GM12891 (cell line): ENCODE measurements around the gene TMEM14C.

Source experiments
- DNase-seq: peaks from one replicate; pipeline ENCODE4 v3.0.0; 2011; ENCODE audit warnings: low spot score; ENCODE audit not compliant: insufficient read length
- FAIRE-seq: peaks from 2 replicates; lab custom pipeline; 2011; peaks lifted over from hg19 to GRCh38; lab: Jason Lieb, UNC
- PAX5 ChIP-seq: IDR thresholded peaks from 2 replicates; pipeline ENCODE4 v1.6.1; 2011; ENCODE audit warnings: low read length, moderate library complexity, mild to moderate bottlenecking; ENCODE audit not compliant: insufficient read depth, severe bottlenecking
- POLR2A ChIP-seq: IDR thresholded peaks from 2 replicates; pipeline ENCODE4 v1.6.1; 2011; ENCODE audit warnings: low read depth, low read length, control low read depth
- POLR2AphosphoS5 ChIP-seq: IDR thresholded peaks from 2 replicates; pipeline ENCODE4 v1.6.1; 2011; ENCODE audit warnings: low read depth, low read length, control low read depth
- POU2F2 ChIP-seq: IDR thresholded peaks from 2 replicates; pipeline ENCODE4 v1.6.1; 2011; ENCODE audit warnings: low read depth, mild to moderate bottlenecking, control low read depth, low read length, moderate library complexity
- SPI1 ChIP-seq: IDR thresholded peaks from 2 replicates; pipeline ENCODE4 v1.6.1; 2011; ENCODE audit warnings: low read depth, low read length, control low read depth
- TAF1 ChIP-seq: IDR thresholded peaks from 2 replicates; pipeline ENCODE4 v1.6.1; 2011; ENCODE audit warnings: low read depth, low read length, control low read depth

TMEM14C gene

GRCh38 chr6:10690651-10691445, 32.0 kb upstream of the TMEM14C start:
- TF ChIP-seq POLR2A (no peak), SPI1 (no peak), POLR2AphosphoS5 (no peak), TAF1 (no peak), POU2F2 (no peak), PAX5 (no peak)
- no peak for DNase-seq
- no peak for FAIRE-seq

DNA sequence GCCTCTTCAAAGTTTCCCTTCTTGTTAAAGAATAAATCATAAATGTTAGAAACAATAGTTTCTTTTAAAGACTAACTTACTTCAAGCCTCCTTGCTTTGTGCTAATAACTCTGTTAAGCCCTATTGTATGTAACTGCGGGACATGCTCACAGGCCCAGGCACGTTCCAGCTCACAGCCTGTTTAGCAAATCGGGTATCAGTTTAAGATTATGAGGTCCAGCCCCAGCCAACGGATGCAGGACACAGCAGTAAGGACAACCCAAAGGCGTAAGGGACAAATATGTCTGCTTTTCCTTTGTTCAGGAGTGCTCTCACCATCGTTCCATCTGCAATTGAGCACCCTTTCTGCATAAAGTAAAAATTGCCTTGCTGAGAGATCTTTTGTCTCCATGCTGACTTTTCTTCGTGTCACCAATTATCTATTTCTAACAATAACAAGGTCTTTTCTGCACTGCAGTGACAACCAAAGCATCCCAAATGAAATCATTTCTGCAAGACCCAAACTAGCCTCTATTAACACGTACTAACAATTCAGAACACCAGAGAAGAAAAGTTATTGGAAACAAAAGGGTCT, 29.8 kb upstream of the TMEM14C start:
- DNase-seq: no peak
- TF ChIP-seq SPI1 (no peak), TAF1 (no peak), PAX5 (no peak), POU2F2 (no peak), POLR2AphosphoS5 (no peak)
- no peak for FAIRE-seq

DNA sequence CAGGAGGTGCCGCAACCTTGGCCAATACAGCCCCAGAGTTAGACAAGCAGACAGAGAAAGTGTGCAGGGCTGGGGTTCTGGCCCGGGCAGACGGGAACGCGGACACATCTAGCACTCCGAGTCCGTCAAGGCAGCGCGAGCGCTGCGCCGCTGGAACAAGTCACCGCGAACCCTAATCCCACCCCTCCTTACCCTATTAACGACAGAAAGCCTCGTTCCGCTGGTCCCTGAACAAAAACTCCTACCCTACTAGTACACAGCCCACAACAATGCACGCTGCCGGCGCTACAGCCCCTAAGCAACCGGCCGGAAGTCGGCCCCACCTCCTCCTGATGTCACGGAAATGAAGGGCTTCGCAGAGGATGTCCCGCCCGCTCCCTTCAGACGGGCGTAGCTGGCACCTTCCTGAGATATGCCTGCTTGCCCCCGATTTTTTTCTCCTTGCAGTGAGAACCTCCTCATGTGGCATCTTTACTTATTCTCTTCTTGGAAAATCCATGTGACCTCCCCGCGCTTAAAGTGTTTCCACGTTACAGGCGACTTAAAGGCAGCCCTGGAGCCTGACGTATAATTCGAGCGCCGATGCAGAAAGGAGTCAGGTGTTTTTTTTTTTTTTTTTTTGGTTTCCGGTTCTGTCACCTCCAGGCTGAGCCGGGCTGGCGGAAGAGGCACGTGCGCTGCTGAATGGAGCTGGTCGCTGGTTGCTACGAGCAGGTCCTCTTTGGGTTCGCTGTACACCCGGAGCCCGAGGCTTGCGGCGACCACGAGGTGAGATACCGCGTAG, 28.4 kb upstream of the TMEM14C start, which contains the start of the genes C6orf52 and PAK1IP1:
Gene C6orf52 (minus strand): TSS at position 315 of the 784 bp plus-strand sequence. CDS start 7,066 bp downstream, outside the sequence.
Gene PAK1IP1 (plus strand): TSS at position 671 of the 784 bp plus-strand sequence. CDS start 14 bp downstream, at position 685.
- TF ChIP-seq POLR2A: peak; percentile 83; the same call in 1 of the 2 replicates
- TF ChIP-seq PAX5: peak; percentile 44
- TF ChIP-seq POU2F2: 0 out of 2 replicates have a peak, but pooled peaks have one; percentile 43
- peak; percentile 90 for TF ChIP-seq POLR2AphosphoS5
- TF ChIP-seq TAF1: peak; percentile 37; the same call in 1 of the 2 replicates
- no peak for TF ChIP-seq SPI1
- DNase-seq (peak; percentile 80), FAIRE-seq (peak; percentile 85)

- TF ChIP-seq POLR2AphosphoS5 (no peak), POLR2A (no peak), TAF1 (no peak), SPI1 (no peak), POU2F2 (no peak), PAX5 (no peak)
- no peak for DNase-seq
- no peak for FAIRE-seq
Measured at GRCh38 chr6:10695086-10695657, 27.7 kb upstream of the TMEM14C start.

GRCh38 chr6:10696655-10697054, 26.2 kb upstream of the TMEM14C start:
- no peak for DNase-seq
- no peak for TF ChIP-seq POLR2AphosphoS5
- no peak for TF ChIP-seq POLR2A
- TF ChIP-seq SPI1: no peak
- TF ChIP-seq PAX5: no peak
- TF ChIP-seq POU2F2: no peak
- TF ChIP-seq TAF1: no peak
- FAIRE-seq: no peak

DNA sequence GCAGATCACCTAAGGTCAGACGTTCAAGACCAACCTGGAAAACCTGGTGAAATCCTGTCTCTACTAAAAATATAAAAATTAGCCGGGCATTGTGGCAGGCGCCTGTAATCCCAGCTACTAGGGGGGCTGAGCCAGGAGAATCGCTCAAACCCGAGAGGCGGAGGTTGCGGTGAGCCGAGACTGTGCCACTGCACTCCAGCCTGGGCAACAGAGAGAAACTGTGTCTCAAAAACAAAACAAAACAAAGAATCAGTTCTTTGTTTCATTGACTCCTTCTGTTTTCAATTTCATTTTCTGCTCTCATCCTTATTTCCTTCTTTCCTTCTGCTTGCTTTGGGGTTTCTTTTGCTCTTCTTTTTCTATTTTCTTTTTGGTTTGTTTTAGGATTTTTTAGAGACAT, 8.9 kb upstream of the TMEM14C start:
- no peak for TF ChIP-seq TAF1
- no peak for TF ChIP-seq POLR2A
- TF ChIP-seq POU2F2: no peak
- TF ChIP-seq SPI1: no peak
- no peak for TF ChIP-seq PAX5
- no peak for TF ChIP-seq POLR2AphosphoS5
- FAIRE-seq (no peak), DNase-seq (no peak)

GRCh38 chr6:10719296-10719963, 3.4 kb upstream of the TMEM14C start:
- DNase-seq (no peak), FAIRE-seq (no peak)
- TF ChIP-seq PAX5 (no peak), SPI1 (no peak), POLR2A (no peak), TAF1 (no peak), POU2F2 (no peak), POLR2AphosphoS5 (no peak)

- TF ChIP-seq POU2F2 (no peak), SPI1 (no peak), PAX5 (no peak), POLR2AphosphoS5 (no peak), TAF1 (no peak), POLR2A (no peak)
- DNase-seq: no peak
- FAIRE-seq: no peak
Measured at GRCh38 chr6:10719964-10720264, 3.0 kb upstream of the TMEM14C start.
